GM12878 (cell line): ENCODE data around the gene MPRIP. TPM values are rescaled to one million over a fixed set of nuclear protein-coding genes. Genes with fewer than 3 reads are reported as not detected.

Source experiments
- ATAC-seq: fragments of 200-7000 bp; cut with Tn5 transposase; 3 replicates; pipeline ENCODE4 v1.9.1; 2020; ENCODE audit warnings: mild to moderate bottlenecking, moderate library complexity
- BruUV-seq: library from RNA; stranded (reverse); fragments of 400-500 nt; replicated peaks from 2 replicates; lab custom pipeline; 2021; lab: Mats Ljungman, UMichigan
- CTCF ChIA-PET: fragments of 300-600 bp; sonication (Branson Sonifier 250); formaldehyde crosslinking; extraction: SDS; loops from one replicate; lab custom pipeline; 2021; ENCODE audit warnings: inconsistent platforms; lab: Yijun Ruan, JAX
- POLR2A ChIA-PET: fragments of 350-600 bp; formaldehyde crosslinking; extraction: SDS; loops from one replicate; lab custom pipeline; 2021; ENCODE audit warnings: inconsistent platforms; lab: Charles Lee
- RAD21 ChIA-PET: fragments of 300-600 bp; sonication (Branson Sonifier 250); formaldehyde crosslinking; loops from one replicate; lab custom pipeline; 2023; ENCODE audit warnings: antibody characterized with exemption; ENCODE audit not compliant: unreplicated experiment; lab: Charles Lee
- SMC1A ChIA-PET: fragments of 300-600 bp; sonication (Branson Sonifier 250); formaldehyde crosslinking; loops from one replicate; lab custom pipeline; 2023; ENCODE audit not compliant: unreplicated experiment, uncharacterized antibody; lab: Charles Lee
- DNase-seq: peaks from one replicate; pipeline ENCODE4 v3.0.0-alpha.2; 2011; ENCODE audit warnings: low read depth, low spot score
- FAIRE-seq: peaks from 3 replicates; lab custom pipeline; 2011; peaks lifted over from hg19 to GRCh38; lab: Jason Lieb, UNC
- H2AFZ ChIP-seq: 2 replicates; pipeline ENCODE4 v1.6.0; 2011; ENCODE audit warnings: low read depth, low read length, control low read depth; ENCODE audit not compliant: control insufficient read depth
- H3K27ac ChIP-seq: 2 replicates; pipeline ENCODE4 v1.5.1; 2011; ENCODE audit warnings: control low read depth; ENCODE audit not compliant: control insufficient read depth, insufficient read depth
- H3K27me3 ChIP-seq, 2 experiments: replicated peaks in 1 of 2; 2 replicates each; pipeline versions ENCODE4 v1.6.0 to v1.6.1; 2011; ENCODE audit warnings: low read length in 1 of 2; ENCODE audit not compliant: control insufficient read depth in 2 of 2, insufficient read depth in 2 of 2
- H3K36me3 ChIP-seq, 2 experiments: 2 replicates each; pipeline ENCODE4 v1.5.1; 2011; ENCODE audit warnings: low read length in 1 of 2; ENCODE audit not compliant: control insufficient read depth in 2 of 2, insufficient read depth in 2 of 2
- H3K4me1 ChIP-seq: 2 replicates; pipeline ENCODE4 v1.6.1; 2011; ENCODE audit warnings: mild to moderate bottlenecking, low read length, moderate library complexity, mixed read lengths; ENCODE audit not compliant: control insufficient read depth, insufficient read depth
- H3K4me2 ChIP-seq: 2 replicates; pipeline ENCODE4 v1.6.0; 2011; ENCODE audit warnings: control low read depth; ENCODE audit not compliant: control insufficient read depth, insufficient read depth
- H3K4me3 ChIP-seq: fragments of 200-600 bp; sonication (generic); 2 replicates; pipeline ENCODE4 v1.5.1; 2016
- H3K79me2 ChIP-seq: 2 replicates; pipeline ENCODE4 v1.6.0; 2011; ENCODE audit warnings: low read length; ENCODE audit not compliant: control insufficient read depth, insufficient read depth
- H3K9ac ChIP-seq: 2 replicates; pipeline ENCODE4 v1.8.0; 2011; ENCODE audit warnings: low read length, control low read depth, mixed read lengths; ENCODE audit not compliant: control insufficient read depth, insufficient read depth
- H3K9me3 ChIP-seq: replicated peaks from 3 replicates; pipeline ENCODE4 v1.5.1; 2011; ENCODE audit warnings: mild to moderate bottlenecking, low read length; ENCODE audit not compliant: control insufficient read depth, insufficient read depth
- H4K20me1 ChIP-seq: 2 replicates; pipeline ENCODE4 v1.6.0; 2011; ENCODE audit not compliant: control insufficient read depth, insufficient read depth
- ELK1 ChIP-seq: IDR thresholded peaks from 2 replicates; pipeline ENCODE4 v1.6.1; 2012; ENCODE audit warnings: low read depth, low read length, improper control_type of control experiment
- FOXM1 ChIP-seq: IDR thresholded peaks from 2 replicates; pipeline ENCODE4 v1.6.1; 2012; ENCODE audit warnings: low read depth, mild to moderate bottlenecking, inconsistent platforms, low read length, moderate library complexity
- HDGF ChIP-seq: fragments of 450-650 bp; IDR thresholded peaks from 2 replicates; pipeline ENCODE4 v1.6.1; 2016; ENCODE audit warnings: antibody characterized with exemption
- MYC ChIP-seq: IDR thresholded peaks from 2 replicates; pipeline ENCODE4 v1.6.1; 2011; ENCODE audit warnings: mild to moderate bottlenecking, low read length, moderate library complexity, inconsistent platforms; ENCODE audit not compliant: insufficient read depth, insufficient replicate concordance, insufficient read length, severe bottlenecking
- PBX3 ChIP-seq: IDR thresholded peaks from 2 replicates; pipeline ENCODE4 v1.6.1; 2011; ENCODE audit warnings: mild to moderate bottlenecking, low read depth, low read length, moderate library complexity; ENCODE audit not compliant: insufficient replicate concordance
- RBBP5 ChIP-seq: fragments of 200-600 bp; sonication (generic); conservative IDR thresholded peaks from 2 replicates; pipeline ENCODE4 v1.6.1; 2016
- TCF7 ChIP-seq: IDR thresholded peaks from 2 replicates; pipeline ENCODE4 v1.6.1; 2014; ENCODE audit warnings: antibody characterized with exemption, borderline replicate concordance
- WRNIP1 ChIP-seq: IDR thresholded peaks from 2 replicates; pipeline ENCODE4 v1.6.1; 2011; ENCODE audit warnings: low read depth, low read length, improper control_type of control experiment, borderline replicate concordance
- ZNF622 ChIP-seq: fragments of 450-650 bp; IDR thresholded peaks from 2 replicates; pipeline ENCODE4 v1.6.1; 2017; ENCODE audit warnings: mild to moderate bottlenecking, inconsistent platforms
- WGBS: methylation state at CpG from one replicate; pipeline ENCODE4 v1.1.6; 2016; ENCODE audit warnings: low lambda C conversion rate; ENCODE audit not compliant: insufficient replicate concordance, insufficient coverage; ENCODE audit errors: missing lambda C conversion rate; 5-methylcytosine and 5-hydroxymethylcytosine counted together
- in situ Hi-C: fragments of 300-500 bp; cut with MboI; formaldehyde crosslinking; loops from 9 replicates; pipeline ENCODE4 v1.14.3; 2018; ENCODE audit warnings: mixed read lengths
- intact Hi-C: fragments of 100-400 bp; cut with micrococcal nuclease; formaldehyde crosslinking; loops from one replicate; pipeline ENCODE4 v1.14.2; 2022; ENCODE audit not compliant: unreplicated experiment
- polyA plus RNA-seq, 11 experiments: library from polyadenylated mRNA; depleted of rRNA in 4 of 11; unstranded in 6 of 11; stranded (reverse) in 5 of 11; fragments of >200 nt; fragmentation: Nextera tagmentation in 4 of 11; fragmentation: Illumina TruSeq in 1 of 11; extraction: Ambion mirVana in 4 of 11; extraction: Trizol in 1 of 11; gene quantifications; 1 replicate in 1 of 11; 2 replicates in 10 of 11; pipeline versions ENCODE4 v1.2.1 to v1.2.3, GENCODE V29; 2011 to 2016; ENCODE audit warnings: inconsistent platforms in 2 of 11, missing spikeins in 2 of 11, low read depth in 1 of 11
- total RNA-seq, 4 experiments: library from RNA; depleted of rRNA in 3 of 4; stranded (reverse); fragments of >200 nt in 3 of 4; fragmentation: Illumina TruSeq in 1 of 4; extraction: Trizol in 1 of 4; gene quantifications; 2 replicates each; pipeline versions ENCODE4 v1.2.1 to v1.2.3, GENCODE V29; 2013 to 2021

The MPRIP gene
- total and polyA plus RNA-seq, 10 of the 15 experiments (the other 5 are each of a cell fraction or from before 2014, with no cell fraction given), result 16.5 to 168 (median 71.7) TPM

DNA sequence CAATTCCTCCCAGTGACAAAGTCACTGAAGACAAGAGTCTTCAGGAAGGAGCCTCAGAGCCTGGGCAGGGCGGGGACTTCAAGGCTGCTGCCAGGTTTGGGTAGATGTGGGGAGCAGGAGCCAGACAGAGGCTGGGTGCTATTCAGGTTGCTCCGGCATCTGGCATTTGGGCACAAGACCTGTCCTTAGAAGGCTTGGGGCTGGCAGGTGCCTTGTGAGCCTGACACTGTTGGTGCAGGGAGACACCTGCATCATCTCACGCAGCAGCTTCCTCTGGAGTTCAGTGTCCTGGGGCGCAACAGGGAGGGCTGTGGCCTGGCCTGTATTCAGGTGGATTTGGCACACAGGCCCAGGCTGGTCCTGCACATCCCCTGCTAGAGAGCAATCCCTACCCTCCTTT lies 65.0 kb downstream of the MPRIP start:
- no TSS peak for BruUV-seq
- POLR2A ChIA-PET, result no interaction called here
- Histone ChIP-seq H3K9ac (no peak overlapping the region), H2AFZ (no peak overlapping the region), H3K79me2 (peaks cover 2% of the 10 kb centered on the region)
- in situ Hi-C loops, result no loop called here
- no peak for ATAC-seq
- intact Hi-C loops, result no loop called here
- TF ChIP-seq WRNIP1 (no peak), ZNF622 (no peak)
- TF ChIP-seq, all 136 proteins: peak for 0
- no peak overlapping the region for H3K27ac ChIP-seq
- H3K27me3 ChIP-seq, result no peaks in the 10 kb centered on the region
- no peak overlapping the region for H3K4me2 ChIP-seq
- H3K4me1 ChIP-seq, result peaks cover 3% of the 10 kb centered on the region
- ChIA-PET SMC1A (no interaction called here), RAD21 (interaction anchor here (1.6 kb wide), 1 partner anchor 13 kb away, joined by 3 read pairs; no protein-coding TSS in a partner anchor), CTCF (no interaction called here)
- FAIRE-seq (no peak), DNase-seq (no peak)
- H4K20me1 ChIP-seq, result no peaks in the 10 kb centered on the region; the same call in 1 of the 2 replicates
- peaks cover 0 to 15% of the 10 kb centered on the region in 2 experiments; a peak in 2 of 4 replicates for H3K36me3 ChIP-seq
- no peaks in the 10 kb centered on the region for H3K9me3 ChIP-seq
- no peak overlapping the region for H3K4me3 ChIP-seq
- WGBS, result 100% methylated on average over 4 of the region's 4 CpGs

- intact Hi-C loops, result no loop called here
- ChIA-PET SMC1A (interaction anchor here (0.6 to 0.7 kb wide), 2 partner anchors 193 to 204 kb away, joined by 3 to 4 read pairs; no protein-coding TSS in a partner anchor), POLR2A (interaction anchor here (0.5 kb wide), 1 partner anchor 15 kb away, joined by 7 read pairs; no protein-coding TSS in a partner anchor), CTCF (interaction anchor here (0.8 to 0.9 kb wide), 3 partner anchors 11 to 33 kb away, joined by 3 to 4 read pairs (median 3); no protein-coding TSS in a partner anchor), RAD21 (interaction anchor here (1.6 kb wide), 1 partner anchor 12 kb away, joined by 3 read pairs; no protein-coding TSS in a partner anchor)
- H3K4me1 ChIP-seq, result peaks cover 3% of the 10 kb centered on the region
- TF ChIP-seq TCF7, result no peak
- TF ChIP-seq FOXM1, result no peak
- TF ChIP-seq PBX3, result no peak
- no peak for TF ChIP-seq ELK1
- no peak for TF ChIP-seq MYC
- TF ChIP-seq RBBP5, result no peak
- TF ChIP-seq HDGF, result no peak
- H3K27ac ChIP-seq, result no peak overlapping the region
- FAIRE-seq, result no peak
- peaks cover 0 to 13% of the 10 kb centered on the region in 2 experiments; a peak in 2 of 4 replicates for H3K36me3 ChIP-seq
- ATAC-seq, result peak; percentile 47
- 80% methylated on average over 7 of the region's 7 CpGs for WGBS
- H3K9me3 ChIP-seq, result no peaks in the 10 kb centered on the region
- in situ Hi-C loops, result no loop called here
- no peak overlapping the region for H2AFZ ChIP-seq
- H3K4me2 ChIP-seq, result no peak overlapping the region
- no peak for DNase-seq
- no peak overlapping the region for H3K9ac ChIP-seq
- no peak overlapping the region for H3K4me3 ChIP-seq
- H4K20me1 ChIP-seq, result no peaks in the 10 kb centered on the region; the same call in 1 of the 2 replicates
- H3K79me2 ChIP-seq, result peaks cover 3% of the 10 kb centered on the region
- BruUV-seq, result no TSS peak
- H3K27me3 ChIP-seq, result no peaks in the 10 kb centered on the region
These were observed 65.7 kb downstream of the MPRIP start for GRCh38 chr17:17107891-17108431.
